ENCODE measurements around the gene WDPCP.

The WDPCP gene

DNA sequence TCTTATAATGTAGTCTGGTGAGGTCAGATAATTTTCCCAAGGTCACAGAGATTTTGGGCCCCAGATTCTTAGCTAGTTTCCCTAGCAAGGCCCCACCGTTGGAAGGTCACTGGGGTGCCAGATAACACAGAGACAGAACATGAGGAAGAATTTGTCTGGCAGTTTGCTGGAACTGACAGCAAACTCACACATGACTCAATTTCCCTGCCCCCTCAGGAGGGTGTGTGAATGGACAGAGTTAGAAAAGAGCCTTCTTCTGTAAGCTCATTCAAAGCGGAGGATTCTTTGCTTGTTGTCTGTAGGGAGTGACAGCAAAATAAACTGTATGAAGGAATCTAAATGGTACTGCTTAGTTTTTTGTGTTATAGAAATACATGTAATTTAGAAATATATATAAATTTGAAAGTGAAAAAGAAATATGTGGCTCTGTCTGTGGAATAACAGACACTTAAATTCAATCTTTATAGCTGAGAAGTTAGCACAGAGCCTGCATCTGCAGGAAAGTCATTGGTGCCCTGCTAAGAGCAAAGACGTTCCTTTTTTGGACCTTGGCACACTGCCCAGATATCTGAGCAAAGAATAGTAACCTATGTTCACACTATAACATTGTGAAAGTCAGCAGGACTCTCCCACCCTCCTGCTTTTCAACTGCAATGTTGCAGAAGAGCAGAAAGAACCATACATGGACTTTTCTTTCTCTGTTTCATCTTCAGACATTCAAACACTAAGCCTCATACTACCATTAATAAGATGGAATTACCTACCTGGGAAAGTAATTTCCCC, 2.5 kb upstream of the WDPCP start:
- TF ChIP-seq, protein P1, sequence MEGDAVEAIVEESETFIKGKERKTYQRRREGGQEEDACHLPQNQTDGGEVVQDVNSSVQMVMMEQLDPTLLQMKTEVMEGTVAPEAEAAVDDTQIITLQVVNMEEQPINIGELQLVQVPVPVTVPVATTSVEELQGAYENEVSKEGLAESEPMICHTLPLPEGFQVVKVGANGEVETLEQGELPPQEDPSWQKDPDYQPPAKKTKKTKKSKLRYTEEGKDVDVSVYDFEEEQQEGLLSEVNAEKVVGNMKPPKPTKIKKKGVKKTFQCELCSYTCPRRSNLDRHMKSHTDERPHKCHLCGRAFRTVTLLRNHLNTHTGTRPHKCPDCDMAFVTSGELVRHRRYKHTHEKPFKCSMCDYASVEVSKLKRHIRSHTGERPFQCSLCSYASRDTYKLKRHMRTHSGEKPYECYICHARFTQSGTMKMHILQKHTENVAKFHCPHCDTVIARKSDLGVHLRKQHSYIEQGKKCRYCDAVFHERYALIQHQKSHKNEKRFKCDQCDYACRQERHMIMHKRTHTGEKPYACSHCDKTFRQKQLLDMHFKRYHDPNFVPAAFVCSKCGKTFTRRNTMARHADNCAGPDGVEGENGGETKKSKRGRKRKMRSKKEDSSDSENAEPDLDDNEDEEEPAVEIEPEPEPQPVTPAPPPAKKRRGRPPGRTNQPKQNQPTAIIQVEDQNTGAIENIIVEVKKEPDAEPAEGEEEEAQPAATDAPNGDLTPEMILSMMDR (conservative IDR thresholded peaks at IDR 0.05) = no peak
- no peak for TF ChIP-seq ZFX (IDR thresholded peaks at IDR 0.05)
- H3K27ac ChIP-seq = no peak overlapping the region

DNA sequence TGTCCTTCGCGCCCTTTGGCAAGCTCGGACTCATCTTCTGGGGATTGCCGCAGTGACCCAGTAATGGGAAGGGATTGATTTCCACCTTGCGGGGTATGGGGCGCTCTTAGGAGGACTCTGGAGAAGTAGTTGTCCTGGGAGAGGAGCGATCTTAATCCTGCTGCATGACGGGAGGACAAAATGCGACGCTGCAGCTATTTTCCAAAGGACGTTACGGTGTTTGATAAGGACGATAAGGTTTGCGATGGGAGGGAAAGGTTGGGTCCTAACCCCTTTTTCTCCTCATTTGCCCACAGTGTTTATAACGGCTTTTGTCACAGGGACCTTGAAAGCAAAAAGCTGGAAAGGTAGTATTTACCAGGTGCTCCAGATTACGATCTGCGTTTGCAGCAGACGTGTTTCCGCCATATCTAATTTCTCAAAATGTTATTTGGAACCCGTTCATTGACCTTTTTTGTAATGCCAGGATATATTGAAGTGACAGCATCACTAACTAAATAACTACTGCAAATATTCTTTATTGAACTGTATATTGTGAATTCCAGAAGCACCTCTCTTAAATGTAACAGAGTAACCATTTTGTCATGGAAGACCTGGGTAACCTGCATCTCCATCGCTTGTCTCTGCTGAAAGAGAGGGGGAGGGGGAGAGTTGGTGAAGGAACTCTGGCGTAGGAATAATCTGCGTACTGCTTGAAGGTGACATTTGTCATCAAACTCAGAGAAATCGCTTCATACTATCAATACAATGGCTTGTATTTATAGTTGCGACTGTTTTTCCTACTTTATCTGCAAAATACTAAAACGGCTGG, 1.1 kb upstream of the WDPCP start:
- TF ChIP-seq ZFX (IDR thresholded peaks at IDR 0.05) = no peak
- TF ChIP-seq, protein P1 (conservative IDR thresholded peaks at IDR 0.05) = no peak
- peak overlapping the region; percentile 91 for H3K27ac ChIP-seq

DNA sequence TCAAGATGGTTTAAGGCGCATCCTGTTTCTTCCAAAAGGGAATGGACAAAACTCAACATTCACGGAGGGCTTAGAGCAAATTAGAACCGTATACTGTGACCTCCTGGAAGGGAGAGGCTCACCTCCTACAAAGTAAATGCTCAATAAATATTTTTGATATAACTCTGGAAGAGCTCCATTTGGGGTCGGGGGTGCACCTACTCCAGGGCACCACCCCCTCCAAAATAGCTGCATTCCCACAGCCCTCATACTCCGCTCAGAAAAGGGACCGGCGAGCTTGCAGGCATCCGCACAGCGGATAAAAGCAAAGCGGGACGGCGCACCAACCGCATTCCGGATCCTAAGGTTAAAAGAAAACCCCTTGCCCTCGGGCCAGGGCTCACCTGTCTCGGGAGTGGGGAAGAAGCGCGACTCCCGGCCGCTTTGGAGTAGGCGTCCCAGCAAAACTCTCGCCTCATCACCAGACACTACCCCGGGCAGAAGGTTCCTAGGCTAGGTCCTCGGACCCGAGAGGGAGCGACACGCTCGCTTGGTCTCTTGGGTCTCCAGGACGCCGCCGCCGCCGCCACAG, 378 bp downstream of the WDPCP start:
- TF ChIP-seq ZFX (IDR thresholded peaks at IDR 0.05) = no peak
- H3K27ac ChIP-seq = peak overlapping the region; percentile 91

DNA sequence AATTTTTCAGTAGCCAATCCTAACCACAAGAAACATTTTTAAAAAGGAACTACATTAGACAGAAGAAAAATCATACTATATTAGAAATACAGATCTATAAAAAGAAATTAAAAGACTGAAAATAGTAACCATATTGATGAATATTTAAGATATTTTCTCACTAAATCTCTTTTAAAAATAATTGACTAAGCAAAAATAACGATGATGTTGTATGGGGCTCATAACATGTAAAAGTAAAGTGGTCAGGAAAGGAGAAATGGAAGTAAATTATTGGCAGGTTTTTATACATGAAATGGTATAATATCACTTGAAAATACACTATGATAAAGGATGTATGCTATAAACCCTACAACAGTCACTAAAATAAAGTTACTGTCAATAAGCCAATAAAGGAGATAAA, 5.4 kb downstream of the WDPCP start:
- TF ChIP-seq ZFX (IDR thresholded peaks at IDR 0.05) = no peak
- TF ChIP-seq, protein P1 (conservative IDR thresholded peaks at IDR 0.05) = no peak

DNA sequence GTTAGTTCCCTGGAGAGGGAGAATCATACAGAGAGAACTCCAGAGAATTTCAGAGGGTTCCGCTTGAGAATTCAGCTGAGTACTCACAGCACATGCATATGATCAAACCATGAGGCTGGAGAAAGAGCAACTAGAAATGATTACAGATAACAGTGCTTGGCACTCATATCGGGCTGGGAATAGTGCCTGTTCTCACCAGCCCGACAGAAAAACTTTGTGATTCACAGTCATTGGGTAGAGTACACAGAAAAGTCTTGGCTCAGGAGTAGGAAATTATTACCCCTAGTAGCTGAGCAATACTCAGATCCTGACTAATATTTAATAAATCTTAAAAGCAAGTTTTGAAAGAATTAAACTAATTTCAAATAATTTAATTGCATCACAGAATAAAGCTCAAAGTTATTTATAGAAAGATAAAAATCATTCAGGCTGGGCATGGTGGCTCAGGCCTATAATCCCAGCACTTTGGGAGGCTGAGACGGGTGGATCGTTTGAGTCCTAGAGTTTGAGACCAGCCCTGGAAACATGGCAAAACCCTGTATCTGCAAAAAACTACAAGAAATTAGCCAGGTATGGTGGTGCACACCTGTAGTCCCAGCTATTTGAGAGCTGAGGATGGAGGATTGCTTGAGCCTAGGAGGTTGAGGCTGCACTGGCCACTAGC, 6.8 kb downstream of the WDPCP start:
- TF ChIP-seq, protein P1 (conservative IDR thresholded peaks at IDR 0.05) = no peak
- TF ChIP-seq ZFX (IDR thresholded peaks at IDR 0.05) = no peak
- no peak overlapping the region for H3K27ac ChIP-seq

More for the DNA sequence above, 5.4 kb downstream of the WDPCP start:
- no peak overlapping the region for H3K27ac ChIP-seq

DNA sequence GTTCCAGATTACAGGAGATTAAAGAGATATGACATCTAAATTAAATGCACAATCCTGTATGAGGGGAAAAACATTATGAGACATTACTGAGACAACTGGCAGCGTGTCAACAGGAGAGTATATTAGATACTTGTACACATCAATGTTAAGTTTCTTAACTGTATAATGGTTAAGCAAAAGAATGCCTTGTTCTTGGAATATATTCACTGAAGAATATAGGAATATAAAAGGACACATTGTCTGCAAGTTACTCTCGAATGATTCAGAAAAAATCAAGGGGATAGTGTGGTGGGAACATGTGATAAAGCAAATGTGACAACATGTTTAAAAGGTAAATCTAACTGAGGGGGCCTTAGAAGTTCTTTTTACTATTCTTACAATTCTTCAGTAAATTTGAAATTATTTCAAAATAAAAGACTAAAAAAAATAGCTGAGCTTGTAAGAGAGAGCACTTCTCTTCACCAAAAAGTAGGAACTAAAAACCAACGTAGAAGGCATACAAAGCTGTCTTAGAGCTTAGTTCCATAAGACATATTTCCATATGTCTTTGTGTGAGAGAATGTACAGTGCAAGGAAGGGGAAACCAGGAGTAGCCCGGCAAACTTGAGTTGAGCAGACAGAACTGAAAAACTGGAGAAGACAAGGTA, 7.5 kb downstream of the WDPCP start:
- no peak overlapping the region for H3K27ac ChIP-seq

More for the DNA sequence above, 7.5 kb downstream of the WDPCP start:
- no peak for TF ChIP-seq ZFX (IDR thresholded peaks at IDR 0.05)
- TF ChIP-seq, protein P1 (conservative IDR thresholded peaks at IDR 0.05) = no peak
